GM12801 (cell line): Measurements from ENCODE around the gene C15orf62.

Source experiments
- CTCF ChIP-seq: IDR thresholded peaks from one replicate; pipeline ENCODE4 v1.5.1; 2011; ENCODE audit warnings: control low read depth; ENCODE audit not compliant: insufficient read length; ENCODE audit errors: extremely low read depth

The C15orf62 gene

GRCh38 chr15:40737048-40737447 lies 32.7 kb upstream of the C15orf62 start:
- no peak for TF ChIP-seq CTCF

GRCh38 chr15:40739047-40739446 lies 30.7 kb upstream of the C15orf62 start:
- no peak for TF ChIP-seq CTCF

- no peak for TF ChIP-seq CTCF
Measured at GRCh38 chr15:40739854-40740253, 29.9 kb upstream of the C15orf62 start.

GRCh38 chr15:40743485-40743901 lies 26.3 kb upstream of the C15orf62 start:
- TF ChIP-seq CTCF = no peak

- no peak for TF ChIP-seq CTCF
Measured at GRCh38 chr15:40743921-40744814, 25.6 kb upstream of the C15orf62 start.

- TF ChIP-seq CTCF = no peak
Measured at GRCh38 chr15:40744815-40745152, 25.0 kb upstream of the C15orf62 start.

GRCh38 chr15:40746916-40747418 lies 22.8 kb upstream of the C15orf62 start:
- TF ChIP-seq CTCF = no peak
